Skeletal muscle cell (primary cell): ENCODE results near the gene ZBTB48.

Source experiments
- DNase-seq: peaks from one replicate; pipeline ENCODE4 v3.0.0-alpha.2; 2010; ENCODE audit warnings: low read depth
- H3K4me3 ChIP-seq: 2 replicates; pipeline ENCODE4 v1.5.1; 2011; ENCODE audit warnings: low read depth, mild to moderate bottlenecking, control low read depth, low read length, moderate library complexity

The ZBTB48 gene

GRCh38 chr1:6601923-6602668 lies 22.3 kb downstream of the ZBTB48 start:
- no peak for DNase-seq
- peak overlapping the region; percentile 97 for H3K4me3 ChIP-seq

- peak; percentile 67 for DNase-seq
- peak within 1 kb of the TSS; percentile 97 for H3K4me3 ChIP-seq
These were observed 23.0 kb downstream of the ZBTB48 start, which contains the start of gene KLHL21 for GRCh38 chr1:6602669-6603237. Gene KLHL21, minus strand, starts transcription at chr1:6602869. Its CDS starts 52 bp downstream, at chr1:6602817.

GRCh38 chr1:6603238-6603914 lies 23.6 kb downstream of the ZBTB48 start:
- peak; percentile 70 for DNase-seq
- H3K4me3 ChIP-seq = peak overlapping the region; percentile 97

- peak; percentile 86 for DNase-seq
- peak overlapping the region; percentile 97 for H3K4me3 ChIP-seq
These were observed 24.2 kb downstream of the ZBTB48 start for GRCh38 chr1:6603915-6604558.

- H3K4me3 ChIP-seq = peak overlapping the region; percentile 83
- DNase-seq = no peak
These were observed 33.0 kb downstream of the ZBTB48 start for GRCh38 chr1:6612641-6613360.

GRCh38 chr1:6613361-6614018 lies 33.7 kb downstream of the ZBTB48 start, which contains the start of gene PHF13:
Gene PHF13, plus strand, starts transcription at chr1:6613731. Its CDS starts 336 bp downstream, at chr1:6614067.
- peak; percentile 97 for DNase-seq
- peak within 1 kb of the TSS; percentile 83 for H3K4me3 ChIP-seq

GRCh38 chr1:6614019-6614928 lies 34.5 kb downstream of the ZBTB48 start:
- H3K4me3 ChIP-seq = peak overlapping the region; percentile 73
- no peak for DNase-seq

GRCh38 chr1:6614929-6615785 lies 35.4 kb downstream of the ZBTB48 start:
- H3K4me3 ChIP-seq = peak overlapping the region; percentile 73
- no peak for DNase-seq

GRCh38 chr1:6619045-6619444 lies 39.3 kb downstream of the ZBTB48 start:
- H3K4me3 ChIP-seq = no peak overlapping the region
- DNase-seq = no peak

- no peak overlapping the region for H3K4me3 ChIP-seq
- DNase-seq = no peak
These were observed 41.9 kb downstream of the ZBTB48 start for GRCh38 chr1:6621429-6622391.

- DNase-seq = no peak
- no peak overlapping the region for H3K4me3 ChIP-seq
These were observed 42.8 kb downstream of the ZBTB48 start for GRCh38 chr1:6622396-6623152.

- DNase-seq = no peak
These were observed 43.6 kb downstream of the ZBTB48 start for GRCh38 chr1:6623269-6623965.

GRCh38 chr1:6624710-6625583 lies 45.2 kb downstream of the ZBTB48 start, which contains the start of gene THAP3:
Gene THAP3, plus strand, starts transcription at chr1:6624868. Its CDS starts 351 bp downstream, at chr1:6625219.
- DNase-seq = no peak
- H3K4me3 ChIP-seq = peak within 1 kb of the TSS; percentile 69

More at GRCh38 chr1:6623269-6623965, 43.6 kb downstream of the ZBTB48 start:
- H3K4me3 ChIP-seq = no peak overlapping the region
